Heart left ventricle (tissue), 13 donors: Measurements from ENCODE around the gene ADGRE1.

Experiments used
- POLR2A ChIP-seq, 2 donors: fragments of 450-650 bp; IDR thresholded peaks; one replicate each; pipeline ENCODE4 v1.6.1; 2017; ENCODE audit warnings: antibody characterized with exemption in 2 of 2, mild to moderate bottlenecking in 2 of 2, moderate library complexity in 2 of 2
- TF ChIP-seq, protein P1 (sequence below), 12 donors: fragments of 200-600 bp; sonication (generic) in 4 of 12; IDR thresholded peaks; one replicate each; pipeline versions ENCODE4 v1.5.0 to v1.8.0; 2018 to 2022; ENCODE audit warnings: antibody characterized with exemption in 12 of 12, mild to moderate bottlenecking in 5 of 12
- donor health status: ischemic (EF 13 %, LVEDD 7.1; RV severe dilation, severe dysfunction).
- donor health status: DM: no; HTN: yes; CAD: no.
- donor health status: DM: no; HTN: no; CAD: no.
- donor health status: ischemic (EF 25% LVEDD 6.9; RV normal size, moderate dysfunction).
- donor health status: ischemic (EF 25% LVEDD 5.7; RV mildly dilated, moderate dysfunction).
- donor health status: ischemic (EF 35%, LVEDD 5.7; RV mildly dilated, moderate dysfunction).
- donor health status: nonischemic (EF 11% LVEDD 7.7; RV severe dilation, severe dysfunction).
- donor health status: DM: yes; HTN: yes; CAD: no.
- donor health status: PGD.
- donor health status: ischemic (EF 29% LVEDD 5.4; RV normal size, mild dysfunction).
- donor health status: nonischemic (EF 23%, LVEDD 6.1; RV moderate dilation, normal function).

- TF ChIP-seq, protein P1, sequence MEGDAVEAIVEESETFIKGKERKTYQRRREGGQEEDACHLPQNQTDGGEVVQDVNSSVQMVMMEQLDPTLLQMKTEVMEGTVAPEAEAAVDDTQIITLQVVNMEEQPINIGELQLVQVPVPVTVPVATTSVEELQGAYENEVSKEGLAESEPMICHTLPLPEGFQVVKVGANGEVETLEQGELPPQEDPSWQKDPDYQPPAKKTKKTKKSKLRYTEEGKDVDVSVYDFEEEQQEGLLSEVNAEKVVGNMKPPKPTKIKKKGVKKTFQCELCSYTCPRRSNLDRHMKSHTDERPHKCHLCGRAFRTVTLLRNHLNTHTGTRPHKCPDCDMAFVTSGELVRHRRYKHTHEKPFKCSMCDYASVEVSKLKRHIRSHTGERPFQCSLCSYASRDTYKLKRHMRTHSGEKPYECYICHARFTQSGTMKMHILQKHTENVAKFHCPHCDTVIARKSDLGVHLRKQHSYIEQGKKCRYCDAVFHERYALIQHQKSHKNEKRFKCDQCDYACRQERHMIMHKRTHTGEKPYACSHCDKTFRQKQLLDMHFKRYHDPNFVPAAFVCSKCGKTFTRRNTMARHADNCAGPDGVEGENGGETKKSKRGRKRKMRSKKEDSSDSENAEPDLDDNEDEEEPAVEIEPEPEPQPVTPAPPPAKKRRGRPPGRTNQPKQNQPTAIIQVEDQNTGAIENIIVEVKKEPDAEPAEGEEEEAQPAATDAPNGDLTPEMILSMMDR (IDR thresholded peaks at IDR 0.05) = no peak
- no peak for TF ChIP-seq POLR2A (IDR thresholded peaks at IDR 0.05)
These were observed 25.6 kb upstream of the ADGRE1 start for GRCh38 chr19:6861683-6862286.
